Right cardiac atrium (tissue), 5 donors: ENCODE data around the gene ELAVL1. TPM values are rescaled to one million over a fixed set of nuclear protein-coding genes. Genes with fewer than 3 reads are reported as not detected.
"Not testable (repeated sequence)": the region's sequence is repeated elsewhere in the genome, so short reads cannot be mapped to it uniquely, and the experiment has no call there.

ENCODE experiments used
- ATAC-seq, 2 donors: fragments of 200-7000 bp; cut with Tn5 transposase; one replicate each; pipeline versions ENCODE4 v1.8.0 to v1.9.1; 2020; ENCODE audit warnings: moderate library complexity in 2 of 2, mild to moderate bottlenecking in 1 of 2
- DNase-seq, 3 donors: peaks; one replicate each; pipeline ENCODE4 v3.0.0-alpha.2; 2020
- H3K27ac ChIP-seq: one replicate; pipeline ENCODE4 v1.5.1; 2013; ENCODE audit warnings: mild to moderate bottlenecking, low read length, control low read depth, moderate library complexity
- H3K27me3 ChIP-seq: one replicate; pipeline ENCODE4 v1.6.1; 2013; ENCODE audit not compliant: control insufficient read depth, insufficient read depth
- H3K4me1 ChIP-seq: one replicate; pipeline ENCODE4 v1.6.1; 2013; ENCODE audit warnings: low read length; ENCODE audit not compliant: control insufficient read depth, insufficient read depth
- H3K4me3 ChIP-seq: one replicate; pipeline ENCODE4 v1.5.1; 2013; ENCODE audit warnings: low read length, control low read depth
- H3K9me3 ChIP-seq: one replicate; pipeline ENCODE4 v1.6.1; 2013; ENCODE audit warnings: low read length; ENCODE audit not compliant: control insufficient read depth
- WGBS: extraction: QIAGEN DNeasy Blood & Tissue Kit; methylation state at CpG from one replicate; pipeline ENCODE4 v1.1.7; 2013; 5-methylcytosine and 5-hydroxymethylcytosine counted together
- intact Hi-C, 4 donors: fragments of 100-400 bp; cut with DNase I; formaldehyde crosslinking; loops; one replicate each; pipeline versions ENCODE4 v1.11.0 to v1.14.0; 2022 to 2023
- polyA plus RNA-seq: library from polyadenylated mRNA; stranded (reverse); fragments of 200-250 nt; gene quantifications from one replicate; pipeline ENCODE4 v1.2.3, GENCODE V29; 2013
- total RNA-seq, 4 donors: library from RNA; stranded (reverse); fragmentation: NEBNext Ultra II Directional; extraction: Animal tissue kit (Norgen Biotek cat#: 25700); gene quantifications; one replicate each; pipeline ENCODE4 v1.2.1, GENCODE V29; 2021
- donor health status: healthy with polysubstance abuse.
- donor health status: DM: no; HTN: yes; CAD: no.
- donor health status: DM: no; HTN: no; CAD: no.
- donor health status: DM: no; HTN: yes; CAD: no; lungs with severe emphysema.
- donor health status: DM: yes; HTN: yes; CAD: no.

ELAVL1 gene
- total and polyA plus RNA-seq, 5 donors = 28.4 to 67.5 (median 64.2) TPM

DNA sequence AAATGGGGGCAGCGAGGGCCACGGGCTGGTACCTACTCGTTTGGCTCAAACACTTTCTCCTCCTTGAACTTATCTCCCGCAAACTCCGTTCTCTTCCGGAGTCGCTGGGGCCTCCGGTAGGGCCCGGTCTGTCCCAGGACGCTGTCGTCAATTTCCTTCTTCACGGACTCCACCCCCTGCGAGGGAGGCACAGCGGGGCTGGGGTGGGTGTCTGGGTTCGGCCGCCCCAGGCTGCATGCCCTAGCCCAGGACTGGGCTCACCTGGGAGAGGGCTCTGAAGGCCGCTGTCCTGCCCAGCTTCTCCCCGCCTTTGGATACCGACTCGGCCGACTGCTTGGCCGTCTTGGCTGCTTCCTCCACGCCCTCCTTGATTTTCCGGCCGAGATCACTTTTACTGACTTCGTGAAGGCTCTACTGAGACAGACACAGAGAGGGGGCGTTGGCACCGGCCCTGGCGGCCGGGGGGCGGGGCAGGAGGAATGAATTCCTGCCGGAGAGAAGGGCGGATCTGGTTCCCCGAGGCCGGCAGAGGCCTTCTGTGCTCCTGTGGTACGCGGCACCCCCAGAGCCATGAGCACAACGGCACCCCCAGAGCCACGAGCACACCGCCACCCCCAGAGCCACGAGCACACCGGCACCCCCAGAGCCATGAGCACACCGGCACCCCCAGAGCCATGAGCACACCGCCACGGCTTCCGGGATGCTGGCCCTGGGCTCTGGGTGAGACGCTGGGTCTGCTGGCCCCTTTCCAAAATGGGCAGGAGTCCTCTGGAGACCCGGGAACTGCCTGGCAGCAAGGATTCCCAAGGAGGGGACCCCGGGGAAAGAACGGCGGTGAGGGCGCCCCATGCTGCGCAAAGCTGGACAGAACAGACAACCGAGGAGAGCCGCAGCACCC, 71.4 kb downstream of the ELAVL1 start:
- H3K4me1 ChIP-seq = no peaks in the 10 kb centered on the region
- intact Hi-C loops = no loop called here
- H3K4me3 ChIP-seq = no peak overlapping the region
- H3K27ac ChIP-seq = no peak overlapping the region
- no peaks in the 10 kb centered on the region for H3K9me3 ChIP-seq
- 90% methylated on average over 55 of the region's 55 CpGs for WGBS
- no peak for ATAC-seq
- H3K27me3 ChIP-seq = no peaks in the 10 kb centered on the region
- DNase-seq = peak in 1 of 3 donors; percentile 61

- Histone ChIP-seq H3K27ac (no peak overlapping the region), H3K4me3 (no peak overlapping the region), H3K27me3 (no peaks in the 10 kb centered on the region), H3K9me3 (no peaks in the 10 kb centered on the region), H3K4me1 (peaks cover 1% of the 10 kb centered on the region)
- 87% methylated on average over 14 of the region's 14 CpGs for WGBS
- no peak for DNase-seq
- ATAC-seq = no peak
- intact Hi-C loops = no loop called here
These were observed 72.0 kb downstream of the ELAVL1 start for GRCh38 chr19:7933411-7933810.

- DNase-seq = no peak
- 91% methylated on average over 10 of the region's 10 CpGs for WGBS
- H3K4me1 ChIP-seq = peaks cover 2% of the 10 kb centered on the region
- H3K27ac ChIP-seq = no peak overlapping the region
- no peaks in the 10 kb centered on the region for H3K27me3 ChIP-seq
- intact Hi-C loops = no loop called here
- ATAC-seq = no peak
- no peak overlapping the region for H3K4me3 ChIP-seq
- H3K9me3 ChIP-seq = no peaks in the 10 kb centered on the region
These were observed 72.5 kb downstream of the ELAVL1 start for GRCh38 chr19:7932930-7933300.

DNA sequence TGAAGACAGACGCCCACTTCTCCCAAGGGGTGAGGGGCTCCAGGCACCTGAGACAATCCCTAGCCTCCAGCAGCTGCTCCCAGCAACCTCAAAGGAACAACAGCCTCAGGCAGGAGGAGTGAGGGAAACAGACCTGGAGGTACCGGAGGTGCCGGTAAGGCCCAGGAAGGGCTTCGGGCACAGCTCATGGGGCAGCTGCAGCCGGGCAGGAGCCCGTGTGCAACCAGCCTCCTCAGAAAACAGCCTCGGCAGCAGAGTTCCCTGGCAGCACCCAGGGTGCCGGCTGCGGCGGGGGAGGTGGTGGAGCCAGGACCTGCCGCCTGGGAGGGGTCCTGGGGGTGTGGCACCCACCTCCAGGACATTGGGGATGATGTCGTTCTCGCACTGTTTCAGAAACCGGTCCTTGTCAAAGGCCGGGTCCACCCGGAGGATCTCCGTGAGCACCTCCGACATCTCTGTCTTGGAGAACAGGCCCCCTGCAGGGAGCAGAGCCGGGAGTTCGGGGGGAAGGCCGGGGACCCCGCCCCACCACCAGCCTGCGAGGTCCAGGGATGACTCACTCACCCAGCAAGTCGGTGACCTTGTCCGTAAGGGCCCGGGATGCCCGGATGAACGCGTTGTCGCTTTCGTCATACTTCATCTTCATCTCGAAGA, 73.0 kb downstream of the ELAVL1 start:
- Histone ChIP-seq H3K27ac (no peak overlapping the region), H3K4me1 (peaks cover 2% of the 10 kb centered on the region), H3K4me3 (no peak overlapping the region), H3K9me3 (no peaks in the 10 kb centered on the region), H3K27me3 (no peaks in the 10 kb centered on the region)
- 93% methylated on average over 32 of the region's 32 CpGs for WGBS
- intact Hi-C loops = no loop called here
- no peak for DNase-seq
- ATAC-seq = no peak

DNA sequence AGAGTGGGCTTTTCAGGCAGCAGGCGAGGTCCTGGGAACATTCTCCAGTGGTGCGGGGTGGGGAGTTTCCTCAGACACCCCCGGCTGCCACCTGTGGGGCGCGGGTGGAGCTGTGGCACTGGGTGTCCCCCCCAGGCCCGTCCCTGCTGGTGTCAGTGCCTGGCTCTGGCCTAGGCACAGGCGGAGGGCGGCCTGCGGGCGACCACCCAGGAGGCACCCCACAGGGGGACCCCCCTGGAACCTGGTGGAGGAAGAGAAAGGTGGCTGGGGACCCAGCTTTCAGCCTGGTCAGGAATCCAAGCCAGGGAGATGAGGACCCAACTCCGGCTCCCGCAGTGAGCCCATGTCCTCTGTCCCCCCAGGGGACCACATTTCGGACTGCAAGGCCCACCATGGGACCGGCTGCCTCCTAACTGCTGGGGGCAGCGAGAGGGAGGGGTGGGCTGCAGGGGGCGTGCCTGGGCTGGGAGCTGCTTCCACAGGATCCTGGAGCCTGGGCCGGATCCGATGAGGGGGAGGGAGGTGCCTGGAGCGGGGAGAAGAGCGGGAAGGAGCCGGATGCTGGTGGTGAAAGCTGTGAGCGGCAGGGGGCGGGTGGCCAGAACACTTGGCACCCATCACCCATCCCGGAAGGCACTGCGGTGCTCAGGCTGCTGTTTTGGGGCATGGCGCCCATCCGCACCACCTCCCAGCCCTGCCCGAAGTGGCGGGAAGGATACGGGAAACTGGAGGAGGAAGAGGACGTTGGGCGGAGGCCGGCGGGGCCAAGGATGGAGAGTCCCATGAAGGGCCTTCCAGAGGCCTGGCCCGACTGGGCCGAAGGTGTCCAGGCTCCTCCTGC, 74.0 kb downstream of the ELAVL1 start:
- DNase-seq (peak in 2 of 3 donors; percentile 57 to 64), ATAC-seq (no peak)
- whole genome bisulfite sequencing = 88% methylated on average over 36 of the region's 36 CpGs
- intact Hi-C loops = no loop called here
- Histone ChIP-seq H3K9me3 (no peaks in the 10 kb centered on the region), H3K27ac (no peak overlapping the region), H3K4me1 (peaks cover 2% of the 10 kb centered on the region), H3K4me3 (no peak overlapping the region), H3K27me3 (no peaks in the 10 kb centered on the region)

DNA sequence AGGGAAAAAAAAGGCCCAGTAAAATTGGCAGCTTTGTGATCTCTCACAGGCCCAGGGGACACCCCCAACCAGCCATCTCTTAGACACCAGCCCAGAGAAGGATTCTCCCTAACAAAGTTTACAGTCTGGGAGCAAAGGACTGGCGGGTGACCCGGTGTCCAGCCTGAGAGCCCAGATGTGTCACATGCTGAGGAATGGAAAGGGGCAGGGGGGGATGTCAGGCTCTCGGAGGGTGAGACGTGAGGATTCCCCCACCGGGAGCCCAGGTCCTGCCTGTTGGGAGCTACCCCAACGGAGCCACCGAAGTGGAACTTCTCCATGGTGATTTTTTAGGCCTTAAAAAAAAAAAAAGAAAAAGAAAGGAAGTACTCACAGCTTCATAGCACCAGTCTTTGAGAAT, 74.7 kb downstream of the ELAVL1 start:
- Histone ChIP-seq H3K9me3 (no peaks in the 10 kb centered on the region), H3K27ac (no peak overlapping the region), H3K27me3 (no peaks in the 10 kb centered on the region), H3K4me3 (no peak overlapping the region), H3K4me1 (peaks cover 2% of the 10 kb centered on the region)
- intact Hi-C loops = no loop called here
- WGBS = 85% methylated on average over 7 of the region's 7 CpGs
- no peak for ATAC-seq
- DNase-seq = no peak

DNA sequence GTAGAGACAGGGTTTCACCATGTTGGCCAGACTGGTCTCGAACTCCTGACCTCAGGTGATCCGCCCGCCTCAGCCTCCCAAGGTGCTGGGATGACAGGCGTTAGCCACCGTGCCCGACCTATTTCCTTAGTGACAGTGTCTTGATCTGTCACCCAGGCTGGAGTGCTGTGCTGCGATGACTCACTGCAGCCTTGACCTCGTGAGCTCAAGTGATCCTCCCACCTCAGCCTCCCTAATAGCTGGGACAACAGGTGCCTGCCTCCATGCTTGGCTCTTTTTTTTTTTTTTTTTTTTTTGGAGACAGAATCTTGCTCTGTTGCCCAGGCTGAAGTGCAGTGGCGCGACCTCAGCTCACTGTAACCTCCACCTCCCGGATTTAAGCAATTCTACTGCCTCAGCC, 75.4 kb downstream of the ELAVL1 start:
- intact Hi-C loops, H3K27ac ChIP-seq, H3K4me3 ChIP-seq, H3K9me3 ChIP-seq, H3K27me3 ChIP-seq, H3K4me1 ChIP-seq, ATAC-seq: not testable (repeated sequence)
- 93% methylated on average over 11 of the region's 11 CpGs for WGBS
- DNase-seq = peak in 1 of 3 donors; percentile 32

GRCh38 chr19:7928741-7929701, 76.4 kb downstream of the ELAVL1 start:
- Histone ChIP-seq H3K4me1 (peaks cover 2% of the 10 kb centered on the region), H3K4me3 (no peak overlapping the region), H3K9me3 (no peaks in the 10 kb centered on the region), H3K27me3 (no peaks in the 10 kb centered on the region), H3K27ac (peak overlapping the region; percentile 37)
- DNase-seq = peak in 2 of 3 donors; percentile 73 to 84
- intact Hi-C loops = no loop called here
- 49% methylated on average over 24 of the region's 24 CpGs for WGBS
- no peak for ATAC-seq

DNA sequence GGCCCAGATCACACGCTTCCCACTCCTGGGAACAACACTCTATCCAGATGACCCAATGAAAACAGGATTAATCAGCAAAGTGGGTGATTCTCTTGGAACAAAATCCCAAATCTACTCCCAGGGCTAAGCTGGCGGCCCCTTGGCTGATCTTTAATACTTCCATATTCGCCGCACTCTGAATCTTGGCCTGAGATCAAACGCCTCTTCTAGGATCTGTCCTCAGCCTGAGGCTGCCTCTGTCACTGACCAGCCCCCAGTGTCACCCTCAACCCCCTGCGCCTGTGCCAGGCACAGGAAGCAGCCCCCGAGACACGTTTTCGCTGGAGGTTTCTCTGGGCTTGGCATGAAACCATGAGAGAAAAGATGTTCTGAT, 77.1 kb downstream of the ELAVL1 start:
- H3K4me3 ChIP-seq = no peak overlapping the region
- no peaks in the 10 kb centered on the region for H3K27me3 ChIP-seq
- DNase-seq = peak in 2 of 3 donors; percentile 62 to 69
- intact Hi-C loops = no loop called here
- H3K27ac ChIP-seq = peak overlapping the region; percentile 41
- peaks cover 2% of the 10 kb centered on the region for H3K4me1 ChIP-seq
- no peaks in the 10 kb centered on the region for H3K9me3 ChIP-seq
- 49% methylated on average over 9 of the region's 9 CpGs for WGBS
- peak in 1 of 2 donors; percentile 25 for ATAC-seq
